Left kidney (tissue), 2 donors: ENCODE results near the gene F2R. TPM values are rescaled to one million over a fixed set of nuclear protein-coding genes. Genes with fewer than 3 reads are reported as not detected.
"Not testable (repeated sequence)": the region's sequence is repeated elsewhere in the genome, so short reads cannot be mapped to it uniquely, and the experiment has no call there.

ENCODE experiments used
- DNase-seq: peaks from one replicate; pipeline ENCODE4 v3.0.0-alpha.2; 2013
- polyA plus RNA-seq: library from polyadenylated mRNA; unstranded; fragments of 120-200 nt; gene quantifications from one replicate; pipeline ENCODE4 v1.2.1, GENCODE V29; 2013; ENCODE audit not compliant: insufficient read length

F2R gene
- polyA plus RNA-seq, 1 donor: 59.9 TPM

DNA sequence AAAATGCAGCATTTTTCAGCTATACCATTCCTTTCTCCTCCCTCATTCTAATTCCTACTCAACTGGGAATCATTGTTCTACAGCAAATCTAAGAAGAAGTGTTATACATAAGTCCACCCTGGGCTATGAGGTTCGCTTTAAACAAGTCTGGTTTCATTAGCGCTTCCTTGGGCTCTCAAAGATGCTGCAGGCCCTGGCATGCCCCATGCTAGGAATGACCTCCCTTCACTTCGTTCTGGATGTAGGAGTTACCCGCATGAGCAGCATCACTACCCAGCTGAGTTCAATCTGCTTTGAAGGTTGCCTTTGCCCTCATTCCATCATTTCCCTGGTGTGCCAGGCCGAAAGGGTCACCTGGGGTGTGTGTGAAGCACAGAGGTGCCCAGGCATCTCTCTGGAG is 35.4 kb downstream of the F2R start:
- DNase-seq: no peak

DNA sequence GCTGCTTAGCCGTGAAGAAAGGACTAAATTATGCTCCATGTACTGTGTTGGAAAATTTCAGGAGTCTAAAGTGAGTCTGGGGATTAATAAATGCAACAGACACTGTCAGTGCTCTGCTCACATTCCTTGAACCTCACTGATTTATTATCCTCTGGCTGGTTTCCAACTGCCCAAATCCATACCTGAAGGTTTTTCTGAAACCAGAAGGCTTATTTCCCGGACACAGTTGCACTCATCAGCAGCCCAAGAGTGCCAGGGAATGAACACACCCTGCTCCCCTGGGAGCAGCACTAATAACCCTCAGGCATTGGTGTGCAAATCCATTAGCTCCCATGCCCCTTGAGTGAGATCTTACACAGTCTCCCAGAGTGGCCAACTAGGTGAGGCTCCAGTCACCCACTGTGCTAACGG is 38.7 kb downstream of the F2R start:
- no peak for DNase-seq

DNA sequence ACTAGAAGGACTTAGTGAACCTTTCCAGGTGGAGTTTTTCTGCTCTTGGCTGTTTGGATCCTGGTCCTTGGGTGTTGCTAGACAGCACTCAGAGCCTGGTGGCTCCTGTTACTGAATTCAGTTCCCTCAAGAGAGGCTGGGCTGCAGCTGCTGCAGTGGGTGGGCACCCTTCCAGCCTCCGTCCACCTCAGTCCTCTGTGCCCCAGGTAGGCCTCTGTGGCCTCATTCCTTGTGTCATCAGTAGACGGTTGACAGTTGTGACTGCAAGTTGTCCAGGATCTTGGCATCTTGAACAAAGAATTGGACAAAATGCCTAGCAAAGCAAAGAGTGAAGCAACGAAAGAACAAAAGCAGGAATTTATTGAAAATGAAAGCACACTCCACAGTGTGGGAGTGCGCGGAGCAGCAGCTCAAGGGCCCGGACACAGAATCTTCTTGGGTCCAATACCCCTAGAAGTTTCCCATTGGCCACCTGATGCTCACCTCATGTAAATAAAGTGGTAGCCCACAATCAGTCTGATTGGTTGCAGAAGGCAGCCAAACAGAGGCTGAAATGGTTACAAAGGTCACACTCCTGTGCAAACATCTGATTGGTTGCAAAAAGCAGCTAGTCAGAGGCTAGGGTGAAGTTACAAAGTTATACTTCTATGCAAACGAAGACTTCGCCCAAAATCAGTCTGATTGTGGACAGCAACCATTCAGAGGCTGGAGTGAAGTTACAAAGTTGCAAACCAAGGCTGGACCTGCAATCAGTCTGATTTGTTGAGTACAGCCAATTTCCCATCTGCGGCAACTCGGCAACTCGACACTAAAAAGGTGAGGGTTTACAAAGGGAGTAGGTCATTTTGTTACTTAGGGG is 40.1 kb downstream of the F2R start:
- no peak for DNase-seq

DNA sequence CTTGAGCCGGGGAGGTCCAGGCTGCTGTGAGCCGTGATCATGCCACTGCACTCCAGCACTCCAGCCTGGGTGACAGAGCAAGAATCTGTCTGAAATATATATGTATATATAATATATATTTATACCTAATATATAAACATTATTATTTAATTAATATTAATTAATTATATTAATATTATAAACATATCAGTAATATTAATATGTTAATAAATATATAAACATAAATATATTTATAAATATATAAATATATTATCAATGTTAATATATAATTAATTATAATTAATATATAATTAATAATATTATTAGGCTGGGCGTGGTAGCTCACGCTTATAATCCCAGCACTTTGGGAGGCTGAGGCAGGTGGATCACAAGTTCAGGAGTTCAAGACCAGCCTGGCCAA is 41.1 kb downstream of the F2R start:
- no peak for DNase-seq

DNA sequence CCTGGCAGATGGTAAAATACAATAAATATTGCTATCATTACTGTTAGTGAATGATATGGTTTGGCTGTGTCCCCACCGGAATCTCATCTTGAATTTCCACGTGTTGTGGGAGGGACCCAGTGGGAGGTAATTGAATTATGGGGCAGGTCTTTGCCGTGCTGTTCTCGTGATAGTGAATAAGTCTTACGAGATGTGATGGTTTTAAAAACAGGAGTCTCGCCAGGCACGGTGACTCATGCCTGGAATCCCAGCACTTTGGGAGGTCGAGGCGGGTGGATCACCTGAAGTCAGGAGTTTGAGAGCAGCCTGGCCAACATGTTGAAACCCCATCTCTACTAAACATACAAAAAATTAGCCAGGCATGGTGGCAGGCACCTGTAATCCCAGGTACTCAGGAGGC is 45.2 kb downstream of the F2R start:
- not testable (repeated sequence) for DNase-seq

DNA sequence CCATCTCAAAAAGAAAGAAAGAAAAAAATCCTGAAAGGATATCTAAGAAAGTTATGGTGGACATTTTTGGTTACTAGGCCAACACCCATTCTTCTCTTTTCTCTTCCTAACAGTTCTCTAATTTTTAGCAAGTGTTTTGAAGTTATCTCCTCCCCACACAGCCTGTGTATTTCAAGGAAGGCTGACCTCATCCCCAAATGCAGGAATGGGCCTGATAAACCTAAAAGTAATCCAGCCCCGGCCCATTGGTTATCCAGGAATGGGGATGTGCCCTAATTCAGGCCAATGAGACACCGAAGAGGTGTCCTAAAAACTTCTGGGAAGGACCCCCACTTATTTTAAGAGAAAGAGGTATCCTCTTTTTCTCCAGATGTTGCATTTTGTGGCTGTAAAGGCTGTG is 46.6 kb downstream of the F2R start:
- no peak for DNase-seq

DNA sequence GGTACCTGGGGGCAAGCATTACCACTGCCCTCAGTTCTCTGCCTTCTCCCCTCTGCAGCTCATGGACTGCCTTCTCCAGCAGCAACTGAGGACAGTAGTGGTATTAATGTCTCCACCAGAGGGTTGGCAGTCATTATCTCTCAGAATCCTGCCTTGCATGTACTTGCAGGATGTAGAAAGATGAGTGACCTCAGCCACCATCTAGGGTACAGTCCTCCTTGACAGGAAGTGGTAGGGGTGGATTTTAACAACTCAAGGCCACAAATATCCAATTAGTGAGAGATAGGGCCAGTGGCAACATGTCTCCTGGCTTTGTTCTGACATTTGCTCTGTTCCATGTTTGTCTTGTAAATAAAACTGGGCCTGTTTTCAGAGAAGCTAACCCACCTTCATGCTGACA is 47.2 kb downstream of the F2R start:
- DNase-seq: no peak

DNA sequence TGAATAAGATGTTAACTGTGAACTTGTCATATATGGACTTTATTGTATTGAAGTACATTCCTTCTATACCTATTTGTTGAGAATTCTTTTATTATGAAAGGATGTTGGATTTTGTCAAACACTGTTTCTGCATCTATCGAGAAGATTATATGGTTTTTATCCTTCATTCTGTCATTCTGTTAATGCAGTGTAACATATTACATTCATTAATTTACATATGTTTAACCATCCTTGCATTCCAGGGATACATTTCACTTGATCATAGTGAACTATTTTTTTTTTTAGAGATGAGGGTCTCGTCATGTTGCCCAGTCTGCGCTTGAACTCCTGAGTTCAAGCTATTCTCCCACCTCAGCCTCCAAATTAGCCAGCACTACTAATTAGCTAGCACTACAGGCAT is 48.4 kb downstream of the F2R start:
- DNase-seq: no peak

DNA sequence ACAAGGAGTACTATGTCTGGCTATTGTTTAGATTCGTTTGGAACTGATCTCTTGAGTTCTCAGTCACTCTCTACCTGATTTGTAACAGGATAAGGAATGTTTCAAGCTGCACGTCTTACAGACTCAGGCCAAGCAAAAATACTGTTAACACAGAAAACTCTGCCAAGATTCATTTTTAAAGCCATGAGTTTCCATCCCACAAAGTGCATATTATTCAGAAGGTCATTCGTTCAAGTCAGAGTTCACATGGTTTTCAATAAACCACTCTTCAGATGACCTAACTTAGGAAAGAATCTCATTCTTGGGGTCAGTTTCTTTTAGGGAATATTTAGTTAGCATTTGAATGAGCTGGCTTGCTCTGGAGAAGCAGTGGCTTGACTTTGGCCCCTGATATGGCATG is 49.3 kb downstream of the F2R start:
- DNase-seq: no peak

DNA sequence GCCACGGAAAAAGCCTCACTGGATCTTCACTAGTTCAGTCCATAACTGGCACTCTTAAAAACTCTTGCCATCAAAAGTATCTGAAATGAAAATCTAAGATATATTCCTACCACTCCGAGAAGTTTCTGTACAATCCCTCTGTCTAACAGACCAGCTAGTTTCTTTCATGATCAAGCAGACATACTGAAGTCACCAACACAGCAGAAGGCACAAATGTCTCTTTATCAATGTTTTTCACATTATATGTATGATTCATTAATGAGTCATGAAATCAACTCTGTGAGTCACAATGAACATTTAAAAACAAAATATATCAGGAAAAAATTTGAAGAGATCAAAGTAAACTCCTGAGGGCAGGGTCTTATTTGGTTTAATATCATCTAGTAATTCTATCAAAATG is 50.8 kb downstream of the F2R start:
- DNase-seq: no peak

DNA sequence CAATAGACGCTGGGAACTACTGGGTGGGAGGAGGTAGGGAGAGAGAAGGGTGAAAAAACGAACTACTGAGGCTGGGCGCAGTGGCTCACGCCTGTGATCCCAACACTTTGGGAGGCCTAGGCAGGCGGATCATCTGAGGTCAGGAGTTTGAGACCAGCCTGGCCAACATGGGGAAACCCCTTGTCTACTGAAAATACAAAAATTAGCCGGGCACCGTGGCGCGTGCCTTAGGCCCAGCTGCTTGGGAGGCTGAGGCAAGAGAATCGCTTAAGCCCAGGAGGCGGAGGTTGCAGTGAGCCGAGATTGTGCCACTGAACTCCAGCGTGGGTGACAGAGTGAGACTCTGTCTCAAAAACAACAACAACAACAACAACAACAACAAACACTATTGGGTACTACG is 55.1 kb downstream of the F2R start:
- not testable (repeated sequence) for DNase-seq

DNA sequence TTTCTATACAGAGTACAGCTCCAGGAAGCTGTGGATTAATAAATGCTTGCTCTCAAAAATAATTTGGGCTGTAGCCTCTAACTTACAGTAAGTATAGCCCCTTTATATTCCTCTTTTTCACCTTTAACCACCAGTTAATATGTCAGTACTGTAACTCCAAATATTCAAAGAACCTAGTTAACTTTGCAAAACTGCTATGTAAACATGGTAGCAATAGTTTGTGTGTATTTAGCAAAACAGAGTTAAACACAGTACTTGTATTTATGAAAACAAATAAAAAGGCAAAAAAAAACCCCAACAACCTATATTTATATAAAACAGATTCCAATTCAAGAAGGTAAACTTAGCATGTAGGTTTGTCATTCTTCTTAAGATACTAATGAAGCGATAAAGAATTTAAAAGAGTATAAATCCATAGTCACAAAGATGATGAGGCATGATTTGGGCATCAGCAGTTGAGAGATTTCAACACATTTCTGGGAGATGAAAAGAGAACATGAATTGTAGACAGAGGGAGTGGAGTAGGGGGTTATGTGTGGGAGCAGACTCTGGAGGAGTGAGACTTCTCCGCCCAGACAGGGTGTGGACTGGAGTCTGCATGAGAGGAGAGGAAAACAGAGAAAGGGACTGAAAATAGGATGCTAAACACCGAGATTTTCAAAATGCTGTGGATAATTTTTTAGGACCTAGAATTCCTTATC is 55.9 kb downstream of the F2R start:
- no peak for DNase-seq

DNA sequence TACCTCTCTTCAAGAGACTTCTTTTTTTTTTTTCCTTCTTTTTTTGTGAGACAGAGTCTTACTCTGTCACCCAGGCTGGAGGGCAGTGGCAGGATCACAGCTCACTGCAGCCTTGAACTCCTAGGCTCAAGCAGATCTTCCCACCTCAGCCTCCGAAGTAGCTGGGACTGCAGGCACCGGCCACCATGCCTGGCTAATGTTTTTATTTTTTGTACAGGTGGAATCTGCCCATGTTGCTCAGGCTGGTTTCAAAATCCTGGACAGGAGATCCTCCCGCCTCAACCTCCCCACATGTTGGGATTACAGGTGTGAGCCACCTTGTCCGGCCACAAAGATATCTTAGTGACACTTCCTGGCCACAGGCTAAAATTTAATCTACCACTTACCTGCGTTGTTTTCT is 60.0 kb downstream of the F2R start:
- no peak for DNase-seq

DNA sequence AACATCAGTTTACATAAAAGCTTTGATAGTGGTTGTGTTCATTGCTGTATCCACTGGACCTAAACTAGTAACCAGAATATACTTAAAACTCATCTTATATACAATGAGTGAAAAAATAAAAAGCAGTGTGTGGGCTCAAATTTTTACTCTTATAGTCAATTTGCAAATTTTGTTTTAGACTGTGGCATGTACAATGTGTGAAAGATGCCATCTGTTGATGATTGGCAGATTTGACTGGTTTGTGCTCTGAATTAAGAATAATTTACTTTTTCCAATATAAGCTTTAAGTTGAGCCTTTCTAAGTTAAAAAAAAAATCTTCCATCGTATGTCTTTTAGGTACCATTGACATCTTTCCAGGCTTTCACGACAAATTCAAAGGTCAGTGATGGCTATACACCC is 60.5 kb downstream of the F2R start:
- DNase-seq: no peak

DNA sequence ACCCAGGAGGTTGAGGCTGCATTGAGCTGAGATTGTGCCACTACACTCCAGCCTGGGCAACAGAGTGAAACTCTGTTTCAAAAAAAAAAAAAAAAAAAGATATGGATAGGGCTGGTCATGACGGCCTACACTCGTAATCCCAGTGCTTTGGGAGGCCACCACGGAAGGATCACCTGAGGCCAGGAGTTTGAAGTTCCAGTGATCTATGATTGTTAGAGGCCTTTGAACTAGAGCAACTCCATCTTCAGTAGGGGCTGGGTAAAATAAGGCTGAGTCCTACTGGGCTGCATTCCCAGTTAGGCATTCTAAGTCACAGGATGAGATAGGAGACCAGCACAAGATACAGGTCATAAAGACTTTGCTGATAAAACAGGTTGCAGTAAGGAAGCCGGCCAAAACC is 64.7 kb downstream of the F2R start:
- DNase-seq: not testable (repeated sequence)

DNA sequence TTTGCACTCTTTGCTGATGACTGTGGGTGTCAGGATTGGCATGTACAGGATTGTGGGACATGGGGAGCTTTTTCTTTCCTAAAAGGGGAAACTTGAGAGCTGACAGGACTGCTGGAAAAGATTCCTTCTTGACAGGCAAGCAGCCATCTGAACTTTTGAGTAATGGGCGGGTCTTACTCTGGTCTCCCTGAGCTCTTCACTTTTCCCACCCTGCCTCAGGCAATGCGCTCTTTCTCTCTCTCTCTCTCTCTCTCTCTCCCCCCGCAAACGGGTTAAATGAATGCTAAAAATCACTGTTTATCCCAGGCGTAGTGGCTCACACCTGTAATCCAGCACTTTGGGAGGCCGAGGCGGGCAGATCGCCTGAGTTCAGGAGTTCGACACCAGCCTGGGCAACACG is 65.8 kb downstream of the F2R start:
- no peak for DNase-seq

DNA sequence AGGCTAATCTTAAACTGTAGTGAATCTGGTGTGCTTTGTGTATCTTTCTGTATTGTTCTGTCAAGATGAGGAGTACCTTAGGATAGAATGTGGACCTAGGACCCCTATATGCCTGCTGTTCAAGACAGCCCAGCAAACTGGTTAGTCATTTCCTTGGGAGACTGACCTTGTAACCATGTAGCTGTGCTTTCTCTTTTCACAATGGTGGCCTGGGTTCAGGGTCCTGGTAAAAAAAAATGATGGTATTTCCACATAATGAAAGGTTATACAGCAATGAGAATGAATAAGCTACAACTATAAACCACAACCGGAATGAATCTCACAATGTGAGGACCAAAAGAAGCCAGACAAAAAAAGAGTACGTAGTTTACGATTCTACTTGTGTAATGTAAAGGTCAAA is 66.5 kb downstream of the F2R start:
- DNase-seq: no peak

Other genes with a start within 250 kb of the F2R start
- gene F2RL2, start 92.7 kb upstream of the F2R start, polyA plus RNA-seq: 0.71 TPM
- 38.4 TPM for gene F2RL1, start 102.9 kb downstream of the F2R start, polyA plus RNA-seq
- 0.32 TPM for gene S100Z, start 133.9 kb downstream of the F2R start, polyA plus RNA-seq
- gene CRHBP, start 236.9 kb downstream of the F2R start, polyA plus RNA-seq: 24.2 TPM